ENCODE measurements around the gene PKD1L1. TPM values are rescaled to one million over a fixed set of nuclear protein-coding genes. Genes with fewer than 3 reads are reported as not detected.

The PKD1L1 gene
- polyA plus RNA-seq, 1 of the 3 experiments (the other 2 are of a cell fraction) = 0.10 TPM

- no peak for DNase-seq
- H3K4me2 ChIP-seq = no peak overlapping the region
- WGBS (ENCODE audit: low lambda C conversion rate) = 78% methylated on average over 1 of the region's 1 CpG
- no peaks in the 10 kb centered on the region for H3K9me3 ChIP-seq
- no peaks in the 10 kb centered on the region for H3K27me3 ChIP-seq (ENCODE audit: insufficient read depth)
- H3K36me3 ChIP-seq (replicated peaks in 1 of 2; ENCODE audit: control insufficient read depth in 1 of 2, insufficient read depth in 2 of 2, low read length in 1 of 2) = no peaks in the 10 kb centered on the region
- ChIA-PET POLR2A (no interaction called here), CTCF (interaction anchor here (2.5 kb wide), 1 partner anchor 11 kb away, joined by 11 read pairs; no protein-coding TSS in a partner anchor)
- H3F3A ChIP-seq (replicated peaks; ENCODE audit: insufficient read depth) = peaks cover 15% of the 10 kb centered on the region
- no peaks in the 10 kb centered on the region for H3K9me2 ChIP-seq
- H3K4me1 ChIP-seq (ENCODE audit: control insufficient read depth in 1 of 2, insufficient read depth in 2 of 2, low read depth in 1 of 2, low read length in 1 of 2) = peaks cover 19 to 23% of the 10 kb centered on the region in 2 experiments
- no peaks in the 10 kb centered on the region for H4K20me1 ChIP-seq (ENCODE audit: insufficient read depth)
- H2AFZ ChIP-seq (ENCODE audit: low read depth) = no peak overlapping the region
- no peaks in the 10 kb centered on the region for H3K79me2 ChIP-seq (ENCODE audit: insufficient read depth)
- no peak overlapping the region for H3K9ac ChIP-seq
- no peak overlapping the region for H3K4me3 ChIP-seq (ENCODE audit: low read depth in 2 of 2, low read length in 1 of 2)
- TF ChIP-seq REST (IDR thresholded peaks at IDR 0.05; ENCODE audit: low read depth, low read length) (0 out of 2 replicates have a peak, but pooled peaks have one; percentile 22), NRF1 (IDR thresholded peaks at IDR 0.05; ENCODE audit: low read depth, low read length) (no peak), RAD21 (IDR thresholded peaks at IDR 0.05; ENCODE audit: low read length) (no peak)
- peak overlapping the region in 1 of 2 experiments; percentile 69; a peak in 2 of 4 replicates for H3K27ac ChIP-seq (ENCODE audit: low read depth in 2 of 2, low read length in 1 of 2)
Observed at GRCh38 chr7:47776335-47776734, 171.9 kb downstream of the PKD1L1 start.

GRCh38 chr7:47775238-47775637 is 173.0 kb downstream of the PKD1L1 start:
- 41% methylated on average over 2 of the region's 2 CpGs for WGBS (ENCODE audit: low lambda C conversion rate)
- DNase-seq = no peak
- ChIA-PET POLR2A (no interaction called here), CTCF (interaction anchor here (1.1 to 2.5 kb wide), 3 partner anchors 10 to 509 kb away, joined by 4 to 11 read pairs (median 5); no protein-coding TSS in a partner anchor)
- peaks cover 19 to 25% of the 10 kb centered on the region in 2 experiments for H3K4me1 ChIP-seq (ENCODE audit: control insufficient read depth in 1 of 2, insufficient read depth in 2 of 2, low read depth in 1 of 2, low read length in 1 of 2)
- peak overlapping the region; percentile 43 to 82 for H3K27ac ChIP-seq (ENCODE audit: low read depth in 2 of 2, low read length in 1 of 2)
- no peaks in the 10 kb centered on the region for H3K79me2 ChIP-seq (ENCODE audit: insufficient read depth)
- TF ChIP-seq TCF12 (IDR thresholded peaks at IDR 0.05) (peak; percentile 57), PBX3 (IDR thresholded peaks at IDR 0.05) (peak; percentile 46; the same call in 1 of the 2 replicates), CTCF (IDR thresholded peaks at IDR 0.05) (no peak), EP300 (IDR thresholded peaks at IDR 0.05; ENCODE audit: borderline replicate concordance in 1 of 2, low read depth in 1 of 2, low read length in 1 of 2) (peak; percentile 51 to 73; a peak in 3 of 4 replicates), GATA2 (CRISPR knock-in tag; IDR thresholded peaks at IDR 0.05) (no peak), FOXJ3 (CRISPR knock-in tag; IDR thresholded peaks at IDR 0.05) (no peak), RFX5 (IDR thresholded peaks at IDR 0.05; ENCODE audit: low read length) (no peak), CHD2 (IDR thresholded peaks at IDR 0.05; ENCODE audit: low read length, partially characterized antibody) (no peak), GABPA (IDR thresholded peaks at IDR 0.05; ENCODE audit: low read depth) (no peak)
- peak overlapping the region; percentile 14; the same call in 1 of the 2 replicates for H3K4me2 ChIP-seq
- no peaks in the 10 kb centered on the region for H3K9me3 ChIP-seq
- H3K4me3 ChIP-seq (ENCODE audit: low read depth in 2 of 2, low read length in 1 of 2) = no peak overlapping the region
- peaks cover 21% of the 10 kb centered on the region for H3F3A ChIP-seq (replicated peaks; ENCODE audit: insufficient read depth)
- H3K27me3 ChIP-seq (ENCODE audit: insufficient read depth) = no peaks in the 10 kb centered on the region
- H2AFZ ChIP-seq (ENCODE audit: low read depth) = peak overlapping the region; percentile 27; the same call in 1 of the 2 replicates
- no peaks in the 10 kb centered on the region for H3K9me2 ChIP-seq
- no peaks in the 10 kb centered on the region for H3K36me3 ChIP-seq (replicated peaks in 1 of 2; ENCODE audit: control insufficient read depth in 1 of 2, insufficient read depth in 2 of 2, low read length in 1 of 2)
- no peaks in the 10 kb centered on the region for H4K20me1 ChIP-seq (ENCODE audit: insufficient read depth)
- no peak overlapping the region; the same call in 1 of the 2 replicates for H3K9ac ChIP-seq

Measured in SK-N-SH (cell line).